Measurements from ENCODE around the gene SHLD1.

SHLD1 gene

DNA sequence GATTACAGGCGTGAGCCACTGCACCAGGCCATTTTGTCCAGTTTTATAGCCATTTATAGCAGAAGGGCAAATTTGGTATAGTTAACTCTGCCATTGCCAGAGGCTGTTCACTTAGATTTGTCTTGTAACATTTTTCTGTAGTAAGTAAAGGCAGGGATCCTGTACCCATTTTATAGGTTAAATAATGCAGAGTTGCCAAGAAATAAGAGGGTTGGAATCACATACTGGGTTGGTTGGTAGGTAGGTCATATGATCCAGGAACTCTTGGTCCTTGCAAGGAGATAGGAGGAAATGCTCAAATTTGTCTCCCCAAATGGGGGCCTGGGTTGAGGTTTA, 68.1 kb downstream of the SHLD1 start:
- no peak for DNase-seq (ENCODE audit: low read depth in 3 of 3)

- DNase-seq (ENCODE audit: low read depth in 3 of 3): no peak
These were observed 70.5 kb downstream of the SHLD1 start for GRCh38 chr20:5820738-5821137.

- DNase-seq (ENCODE audit: low read depth in 3 of 3): no peak
These were observed 71.5 kb downstream of the SHLD1 start for GRCh38 chr20:5821627-5822215.

DNA sequence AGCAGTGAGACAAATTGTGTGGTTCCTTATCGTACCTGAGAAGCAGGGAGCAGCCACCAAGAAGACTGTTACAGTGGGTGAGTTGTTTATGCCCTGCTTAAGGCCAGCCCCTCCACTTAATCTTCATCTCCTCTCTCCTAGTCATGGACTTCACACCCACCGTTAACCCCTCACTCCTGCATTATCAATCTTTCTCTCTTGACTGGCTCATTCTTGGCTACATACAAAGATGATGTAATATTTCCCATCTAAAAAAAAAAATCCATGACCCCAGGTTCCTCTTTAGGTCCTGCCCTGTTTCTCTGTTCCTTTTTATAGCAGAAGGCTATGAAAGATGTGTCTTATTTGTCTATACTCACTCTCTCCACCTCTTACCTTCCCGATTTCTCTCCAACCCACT, 72.4 kb downstream of the SHLD1 start:
- DNase-seq (ENCODE audit: low read depth in 3 of 3): no peak

DNA sequence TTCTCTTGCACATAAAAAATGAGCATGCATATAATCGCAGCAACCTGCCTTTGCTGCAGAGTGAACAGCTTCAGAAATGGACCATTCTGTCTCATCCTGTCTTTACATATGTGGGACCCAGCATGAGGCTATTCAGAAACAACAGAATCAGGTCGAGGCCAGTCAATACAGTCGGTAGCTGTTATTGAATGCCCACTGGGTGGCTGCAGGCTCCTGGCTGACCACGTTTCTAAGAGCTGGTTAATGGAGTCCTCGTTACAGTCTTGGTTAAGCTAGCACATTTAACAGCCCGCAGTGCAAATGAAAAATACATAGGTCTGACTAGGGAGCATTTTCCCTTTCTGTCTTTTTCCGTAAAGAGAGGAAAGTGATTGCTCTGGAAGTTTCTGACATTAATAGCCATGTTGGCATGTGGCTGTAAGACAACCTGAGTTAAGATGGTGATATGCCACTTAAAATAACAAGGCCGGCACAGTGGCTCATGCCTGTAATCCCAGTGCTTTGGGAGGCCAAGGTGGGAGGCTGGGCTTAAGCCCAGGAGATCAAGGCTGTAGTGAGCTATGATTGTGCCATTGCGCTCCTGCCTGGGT, 75.0 kb downstream of the SHLD1 start:
- no peak for DNase-seq (ENCODE audit: low read depth in 3 of 3)

DNA sequence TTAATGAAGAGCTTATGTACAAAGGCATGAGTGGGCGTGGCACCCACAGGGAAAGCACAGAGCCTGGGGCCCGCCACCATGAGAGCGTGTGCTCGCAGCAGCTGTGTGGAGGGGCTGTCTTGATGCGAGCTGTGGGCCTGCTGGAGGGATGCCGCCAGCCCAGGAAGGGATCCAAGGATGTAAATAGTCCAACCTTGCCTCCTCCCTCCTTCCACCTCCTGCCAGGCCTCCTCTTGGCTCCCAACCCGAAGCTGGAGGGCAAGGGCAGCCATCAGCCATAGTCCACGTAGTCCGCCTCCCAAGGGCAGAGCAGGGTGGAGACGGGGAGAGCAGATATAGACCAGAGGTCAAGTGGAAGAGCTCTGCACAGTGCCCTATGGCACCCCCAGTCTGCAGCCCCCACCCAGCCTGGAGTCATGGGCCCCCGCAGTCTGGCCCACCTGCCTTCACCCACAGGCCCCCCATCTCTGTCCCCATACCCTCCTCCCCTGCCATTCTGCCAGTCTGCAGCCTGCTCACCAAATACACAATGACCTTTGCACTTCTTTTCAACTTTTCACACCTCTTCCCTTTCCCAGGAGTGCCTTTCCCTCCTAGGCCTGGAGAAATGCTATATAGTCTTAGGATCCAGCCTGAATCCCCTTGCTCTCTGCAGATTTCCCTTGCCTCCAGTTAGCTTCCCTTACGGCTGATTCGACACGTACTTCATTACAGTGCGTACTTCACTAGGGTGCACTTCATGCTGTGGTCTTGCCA, 77.1 kb downstream of the SHLD1 start:
- DNase-seq (ENCODE audit: low read depth in 3 of 3): no peak

GRCh38 chr20:5827861-5828260, 77.7 kb downstream of the SHLD1 start:
- DNase-seq (ENCODE audit: low read depth in 3 of 3): no peak

GRCh38 chr20:5829241-5829809, 79.1 kb downstream of the SHLD1 start:
- DNase-seq (ENCODE audit: low read depth in 3 of 3): no peak

- DNase-seq (ENCODE audit: low read depth in 3 of 3): no peak
These were observed 81.5 kb downstream of the SHLD1 start for GRCh38 chr20:5831539-5832237.

DNA sequence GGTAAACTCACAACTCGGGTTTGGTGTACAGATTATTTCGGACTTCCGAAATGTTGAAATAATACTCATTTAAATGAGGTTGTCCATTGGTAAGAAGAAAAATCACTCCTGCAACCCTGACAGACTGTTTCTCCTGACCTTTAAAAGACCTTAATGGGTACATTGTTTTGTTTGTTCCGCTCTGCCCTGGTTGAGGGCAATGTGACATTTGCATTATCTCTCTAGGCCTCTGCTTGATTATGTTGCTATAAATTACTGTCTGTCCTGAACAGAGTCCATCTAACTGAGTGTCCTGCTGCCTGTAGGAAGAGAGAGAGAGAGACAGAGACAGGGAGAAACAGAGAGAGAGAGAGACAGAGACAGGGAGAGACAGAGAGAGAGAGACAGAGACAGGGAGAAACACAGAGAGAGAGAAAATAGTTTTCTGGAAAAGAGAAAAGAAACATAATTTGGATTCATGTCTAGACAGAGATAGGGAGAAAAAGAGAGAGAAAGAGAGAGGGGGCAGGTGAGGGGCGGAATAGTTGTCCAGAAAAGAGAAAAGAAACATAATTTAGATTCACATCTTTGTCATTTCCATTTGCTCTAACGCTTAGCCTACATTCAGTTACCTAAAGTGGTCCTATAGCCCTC, 83.2 kb downstream of the SHLD1 start:
- DNase-seq (ENCODE audit: low read depth in 3 of 3): no peak

GRCh38 chr20:5834436-5835005, 84.3 kb downstream of the SHLD1 start:
- no peak for DNase-seq (ENCODE audit: low read depth in 3 of 3)

GRCh38 chr20:5835321-5835821, 85.2 kb downstream of the SHLD1 start:
- DNase-seq (ENCODE audit: low read depth in 3 of 3): no peak

DNA sequence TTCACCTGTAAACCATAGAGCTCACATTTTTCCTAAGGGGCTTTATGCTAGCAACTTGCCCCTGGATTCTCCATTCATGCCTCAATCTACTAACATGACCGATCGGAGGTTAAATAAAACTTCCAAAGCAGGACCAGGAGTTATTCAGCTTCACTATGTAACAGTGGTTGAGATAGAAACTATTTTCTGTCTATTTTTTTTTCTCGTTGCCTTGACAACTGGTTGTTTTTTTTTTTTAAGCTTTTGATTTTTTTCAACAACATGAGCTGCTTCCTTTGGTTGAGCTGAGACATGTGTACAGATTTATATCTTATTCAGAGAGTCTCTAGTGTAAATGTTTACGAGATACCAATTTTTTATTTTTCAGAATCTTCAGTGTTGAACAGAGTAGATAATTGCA, 85.7 kb downstream of the SHLD1 start:
- DNase-seq (ENCODE audit: low read depth in 3 of 3): no peak

DNA sequence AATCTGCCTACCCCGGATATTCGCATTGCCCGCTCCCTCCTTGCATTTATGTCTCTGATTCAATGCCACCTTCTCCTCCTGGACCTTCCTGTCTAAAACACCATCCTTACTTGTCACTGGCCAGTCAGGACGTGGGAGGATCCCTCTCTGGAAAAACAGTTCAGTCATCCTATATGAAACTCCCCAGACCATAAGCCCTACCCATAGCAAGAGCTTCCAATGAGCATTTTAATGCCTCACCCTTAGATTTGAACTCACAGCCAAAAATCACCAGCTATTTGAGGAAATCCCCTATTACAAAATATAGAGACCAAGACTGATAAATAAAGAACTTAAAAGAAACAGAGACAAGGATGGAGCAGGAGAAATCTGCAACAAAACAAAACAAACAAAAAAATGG, 86.4 kb downstream of the SHLD1 start:
- DNase-seq (ENCODE audit: low read depth in 3 of 3): no peak

GRCh38 chr20:5840411-5841002, 90.3 kb downstream of the SHLD1 start:
- no peak for DNase-seq (ENCODE audit: low read depth in 3 of 3)

DNA sequence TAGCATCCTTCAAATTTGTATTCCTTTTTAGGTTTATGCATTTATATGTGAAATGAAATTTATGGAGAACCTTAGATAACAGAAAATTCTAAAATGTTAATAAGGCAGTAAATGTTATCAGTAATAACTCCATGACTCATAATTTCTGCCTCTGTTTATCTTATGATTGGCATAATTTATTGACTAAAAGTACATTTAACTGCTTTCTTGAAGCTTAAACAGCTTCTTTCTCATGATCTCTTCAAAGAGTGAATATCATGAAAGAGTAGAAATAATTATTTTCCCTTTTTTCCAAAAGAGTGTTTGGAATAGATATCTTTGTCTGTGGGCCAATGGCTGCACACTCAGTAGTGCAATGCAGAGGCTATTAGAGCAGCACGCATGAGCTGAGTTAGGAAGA, 91.3 kb downstream of the SHLD1 start:
- DNase-seq (ENCODE audit: low read depth in 3 of 3): no peak

GRCh38 chr20:5842465-5842864, 92.3 kb downstream of the SHLD1 start:
- DNase-seq (ENCODE audit: low read depth in 3 of 3): no peak

GRCh38 chr20:5843054-5843592, 92.9 kb downstream of the SHLD1 start:
- DNase-seq (ENCODE audit: low read depth in 3 of 3): no peak

- DNase-seq (ENCODE audit: low read depth in 3 of 3): peak in 2 of 3 experiments; percentile 13 to 26
These were observed 94.0 kb downstream of the SHLD1 start for GRCh38 chr20:5844063-5844681.
